Breast epithelium (tissue), 3 donors: ENCODE results near the gene SLC7A9.

Source experiments
- CTCF ChIP-seq, 3 donors: fragments of 450-650 bp; IDR thresholded peaks; one replicate each; pipeline ENCODE4 v1.5.1; 2016 to 2017; ENCODE audit warnings: antibody characterized with exemption in 3 of 3, mild to moderate bottlenecking in 3 of 3, moderate library complexity in 3 of 3
- POLR2A ChIP-seq: fragments of 450-650 bp; IDR thresholded peaks from one replicate; pipeline ENCODE4 v1.6.1; 2016; ENCODE audit warnings: antibody characterized with exemption, mild to moderate bottlenecking, moderate library complexity
- POLR2AphosphoS5 ChIP-seq, 3 donors: sonication (generic); formaldehyde crosslinking; IDR thresholded peaks; one replicate each; pipeline ENCODE4 v1.6.1; 2017; ENCODE audit warnings: antibody characterized with exemption in 3 of 3

GRCh38 chr19:32808236-32808635 is 61.3 kb downstream of the SLC7A9 start:
- no peak for TF ChIP-seq POLR2A
- TF ChIP-seq POLR2AphosphoS5 (IDR thresholded peaks at IDR 0.05), result no peak
- no peak for TF ChIP-seq CTCF (IDR thresholded peaks at IDR 0.05)
